Amniotic epithelial cell (primary cell): ENCODE results near the gene PARD3B.
"Not testable (repeated sequence)": the region's sequence is repeated elsewhere in the genome, so short reads cannot be mapped to it uniquely, and the experiment has no call there.

Experiments used
- DNase-seq: peaks from one replicate; pipeline ENCODE4 v3.0.0-alpha.2; 2010; ENCODE audit warnings: low read depth

Gene PARD3B

GRCh38 chr2:205465791-205466190 is 920.5 kb downstream of the PARD3B start:
- DNase-seq = no peak

DNA sequence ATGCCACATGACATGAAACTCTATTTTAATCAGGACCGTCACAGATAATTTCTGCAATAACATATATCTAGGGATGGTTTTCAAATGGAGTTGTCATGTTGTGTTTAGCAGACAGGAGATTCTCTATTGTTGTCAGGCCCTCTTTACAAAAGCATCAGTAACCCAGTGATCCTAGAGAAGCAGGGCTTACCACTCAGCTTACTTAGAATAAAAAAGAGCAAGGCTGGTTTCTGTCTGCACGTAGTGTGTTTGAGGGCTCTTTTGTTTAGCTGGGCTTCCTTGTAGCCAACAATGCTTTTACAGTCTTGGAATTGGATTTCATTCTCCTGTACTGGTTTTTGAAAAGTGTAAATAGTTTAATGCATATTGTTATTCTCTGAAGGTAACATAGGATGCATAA is 926.5 kb downstream of the PARD3B start:
- no peak for DNase-seq

- no peak for DNase-seq
These were observed 928.5 kb downstream of the PARD3B start for GRCh38 chr2:205473791-205474190.

DNA sequence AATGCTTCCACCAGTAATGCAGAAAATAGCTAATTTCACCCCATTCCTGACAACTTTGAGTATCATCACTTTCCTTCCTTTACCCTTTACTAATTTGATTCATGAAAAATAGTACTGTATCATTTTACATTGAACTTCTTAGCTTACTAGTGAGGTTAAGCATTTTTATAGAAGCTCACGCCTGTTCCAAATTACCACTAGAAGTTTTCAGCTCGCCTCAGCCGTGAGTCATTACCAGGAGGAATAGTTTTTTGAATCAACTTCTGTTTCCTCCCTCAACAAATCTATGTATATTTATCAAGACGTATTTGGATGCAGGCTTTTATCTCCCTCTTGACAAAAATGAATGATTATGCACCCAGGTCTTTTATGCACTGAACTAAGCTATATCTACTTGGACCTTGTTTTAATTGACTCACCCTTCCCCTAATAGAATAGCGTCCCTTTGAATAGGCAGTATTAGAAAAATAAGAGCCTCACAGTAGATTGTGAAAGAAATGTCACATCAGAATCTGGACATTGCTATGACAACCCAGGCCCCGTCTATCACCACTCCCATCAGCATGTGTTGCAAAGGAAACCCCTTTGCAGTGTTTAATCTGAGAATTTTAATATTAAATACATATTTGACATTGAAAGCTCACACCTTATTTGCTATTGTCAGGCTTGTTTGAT is 929.6 kb downstream of the PARD3B start:
- DNase-seq = no peak

- no peak for DNase-seq
These were observed 930.1 kb downstream of the PARD3B start for GRCh38 chr2:205475416-205475768.

- DNase-seq = peak; percentile 31
These were observed 931.9 kb downstream of the PARD3B start for GRCh38 chr2:205477016-205477705.

DNA sequence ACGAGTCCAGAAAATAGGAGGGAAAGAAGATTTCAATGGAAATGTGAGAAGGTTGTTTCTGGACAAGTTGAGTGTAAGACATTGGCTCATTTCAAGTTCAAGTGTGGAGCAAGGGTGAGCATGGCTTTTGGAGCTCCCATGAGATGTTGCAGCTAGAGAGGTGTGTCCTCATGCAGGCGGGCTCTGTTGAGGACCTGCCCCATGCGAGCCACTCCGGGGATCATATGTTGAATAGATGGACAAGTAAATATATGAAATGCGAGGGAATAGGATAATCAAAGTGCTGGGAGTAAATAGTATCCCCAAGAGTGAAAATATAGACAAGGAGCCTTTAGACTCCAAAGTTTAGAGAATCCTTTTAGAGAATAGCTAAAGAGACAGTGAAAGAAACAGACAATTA is 936.6 kb downstream of the PARD3B start:
- no peak for DNase-seq

GRCh38 chr2:205482399-205483081 is 937.3 kb downstream of the PARD3B start:
- peak; percentile 33 for DNase-seq

DNA sequence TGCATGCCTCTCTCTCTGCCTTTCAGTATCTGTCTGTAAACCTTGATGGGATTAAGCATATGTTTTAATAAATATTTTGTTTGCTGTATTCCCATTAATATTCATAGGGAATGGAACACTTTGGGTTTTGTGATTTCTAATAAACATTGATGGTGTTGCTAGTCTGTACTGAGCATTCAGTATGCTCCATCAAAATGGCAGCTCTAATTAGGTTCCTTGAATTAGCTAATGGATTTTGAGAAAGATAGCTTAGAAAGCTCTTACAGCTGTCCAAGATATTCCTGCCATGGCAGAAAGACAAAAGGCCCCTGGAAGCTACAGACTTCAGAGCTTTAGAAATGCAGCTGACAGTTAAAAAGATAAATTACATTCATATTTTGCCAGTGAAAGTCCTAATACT is 937.8 kb downstream of the PARD3B start:
- DNase-seq = no peak

DNA sequence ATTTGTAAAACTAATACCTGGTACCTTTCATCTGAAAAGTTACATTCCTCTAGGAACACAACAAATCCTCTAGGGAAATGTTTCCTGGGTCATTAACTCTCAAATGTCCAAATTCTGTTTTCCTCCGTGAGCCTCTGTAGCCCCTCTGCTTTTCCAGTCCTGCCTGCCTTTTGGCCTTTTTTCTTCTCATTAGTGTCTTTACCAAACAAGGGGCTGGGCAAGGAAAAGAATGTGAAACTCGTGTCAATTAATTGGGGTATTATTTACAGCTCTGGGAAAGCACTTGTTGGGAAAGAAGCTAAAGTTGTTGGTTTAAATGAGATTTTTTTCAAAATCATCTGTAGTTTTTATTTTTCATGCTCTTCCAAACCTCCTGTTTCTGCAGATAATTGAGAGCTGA is 938.9 kb downstream of the PARD3B start:
- DNase-seq = no peak

- DNase-seq = no peak
These were observed 939.5 kb downstream of the PARD3B start for GRCh38 chr2:205484764-205485163.

- DNase-seq = not testable (repeated sequence)
These were observed 948.3 kb downstream of the PARD3B start for GRCh38 chr2:205493528-205493927.

DNA sequence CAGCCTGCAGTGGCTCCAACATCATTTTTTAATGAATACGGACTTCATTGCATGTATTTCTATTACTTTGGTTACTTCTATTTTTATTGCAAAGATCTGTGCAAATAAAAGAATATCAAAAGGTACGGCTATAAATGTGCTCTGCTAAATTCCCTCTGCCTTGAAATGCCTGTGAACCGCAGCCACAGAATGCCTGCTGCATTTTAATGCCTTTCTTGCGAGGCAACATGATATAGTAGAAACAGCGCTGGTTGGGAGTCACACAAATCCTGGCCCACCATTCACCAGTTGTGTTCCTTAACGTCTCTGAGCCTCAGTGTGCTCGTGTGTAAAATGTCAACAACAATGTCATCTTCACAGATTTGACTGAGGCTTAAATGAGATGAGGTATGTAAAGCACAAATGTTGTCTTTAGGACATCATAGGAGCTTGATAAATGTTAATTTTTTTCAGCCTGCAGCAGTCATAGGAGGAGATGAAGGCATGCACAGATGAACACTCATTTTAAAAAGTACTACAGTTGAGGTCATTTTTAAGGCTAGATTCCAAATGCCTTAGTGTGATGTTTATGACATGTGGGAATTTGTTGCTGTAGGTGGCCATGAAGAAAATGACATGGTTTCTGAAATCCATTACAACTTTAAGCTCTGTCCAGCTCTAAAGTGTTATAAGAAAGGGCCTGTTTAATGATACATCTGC is 949.4 kb downstream of the PARD3B start:
- DNase-seq = no peak

DNA sequence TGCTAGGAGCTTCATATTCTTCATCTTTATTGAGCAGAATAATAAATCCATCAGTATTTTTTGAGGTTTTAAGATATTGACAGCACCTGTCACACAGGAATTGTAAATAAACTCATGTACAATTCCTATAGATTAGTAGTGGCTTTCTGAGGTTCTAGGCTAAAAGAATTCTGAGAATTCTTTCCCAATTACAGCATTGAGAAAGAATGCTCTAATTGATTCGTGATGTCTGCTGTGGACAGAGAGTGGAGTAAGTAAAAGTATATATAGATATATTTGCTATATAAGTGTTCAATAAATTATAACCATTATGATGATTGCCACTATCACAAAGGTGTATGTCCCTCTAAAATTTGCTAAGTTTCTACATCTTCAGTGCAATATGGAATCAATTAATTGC is 950.5 kb downstream of the PARD3B start:
- no peak for DNase-seq

- DNase-seq = no peak
These were observed 951.1 kb downstream of the PARD3B start for GRCh38 chr2:205496370-205496769.

GRCh38 chr2:205496772-205497171 is 951.5 kb downstream of the PARD3B start:
- peak; percentile 39 for DNase-seq

GRCh38 chr2:205499006-205499405 is 953.7 kb downstream of the PARD3B start:
- DNase-seq = no peak

GRCh38 chr2:205500065-205500464 is 954.8 kb downstream of the PARD3B start:
- no peak for DNase-seq

GRCh38 chr2:205500951-205501350 is 955.7 kb downstream of the PARD3B start:
- DNase-seq = no peak

DNA sequence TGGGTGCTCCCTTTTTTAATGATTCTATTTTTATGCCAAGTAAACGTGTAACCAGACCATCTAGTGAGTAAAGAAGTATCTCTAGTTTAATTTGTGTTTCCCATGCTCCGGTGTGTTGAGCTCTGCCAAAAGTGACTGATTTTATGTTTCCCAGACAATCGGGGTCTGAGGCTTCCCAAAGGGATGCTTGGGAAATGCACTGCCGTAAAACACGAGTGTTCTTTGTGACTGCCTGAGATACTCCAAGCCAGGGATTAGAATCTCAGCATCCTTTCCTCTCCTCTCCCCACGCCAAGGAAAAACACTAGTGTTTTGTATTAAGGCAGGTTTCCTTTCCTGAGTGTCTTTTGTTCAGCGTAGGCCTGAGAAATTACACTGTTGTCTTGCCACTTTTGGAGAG is 956.6 kb downstream of the PARD3B start:
- no peak for DNase-seq

- DNase-seq = no peak
These were observed 960.1 kb downstream of the PARD3B start for GRCh38 chr2:205505371-205505770.

DNA sequence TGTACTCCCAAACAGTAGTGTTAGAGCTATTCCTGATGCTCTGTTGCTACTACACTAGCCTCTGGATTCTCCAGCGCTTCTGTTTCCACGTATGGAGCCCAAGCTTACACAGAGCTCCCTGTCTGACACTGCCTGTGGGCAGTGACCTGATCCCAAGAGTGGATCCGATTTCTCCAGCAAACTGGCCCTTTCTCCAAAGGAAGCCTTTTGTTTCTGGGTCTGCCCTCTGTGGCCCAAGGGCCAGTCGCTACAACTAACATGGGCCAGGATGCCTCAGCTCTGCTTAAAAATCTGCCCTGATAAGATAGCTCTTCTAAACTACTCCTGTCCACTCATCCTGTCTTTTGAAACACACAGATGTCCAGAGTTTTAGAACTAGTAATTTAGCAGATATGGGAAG is 964.4 kb downstream of the PARD3B start:
- no peak for DNase-seq

DNA sequence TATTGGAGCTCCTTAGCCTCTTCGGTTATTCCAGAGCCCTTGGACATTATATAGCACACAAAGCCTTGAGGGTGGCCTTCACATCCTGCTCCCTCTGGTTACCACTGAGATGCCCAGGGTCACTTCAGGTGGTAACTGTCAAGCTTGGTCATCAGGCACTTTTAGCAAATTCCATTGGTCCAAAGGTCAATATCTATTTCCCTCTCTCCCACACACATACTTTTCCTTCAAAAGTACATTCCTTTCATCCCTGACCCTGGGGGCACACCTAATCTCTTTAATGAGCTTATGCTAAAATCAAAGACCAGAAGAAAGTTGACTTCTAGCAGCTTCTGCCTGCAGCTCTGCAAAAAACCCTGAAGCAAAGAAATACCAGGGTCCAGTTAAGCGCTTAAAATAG is 965.1 kb downstream of the PARD3B start:
- no peak for DNase-seq
